GM12801 (cell line): ENCODE results near the gene TPTE.

Experiments used
- CTCF ChIP-seq: IDR thresholded peaks from one replicate; pipeline ENCODE4 v1.5.1; 2011; ENCODE audit warnings: control low read depth; ENCODE audit not compliant: insufficient read length; ENCODE audit errors: extremely low read depth

Gene TPTE

GRCh38 chr21:10641107-10641506, 119.7 kb downstream of the TPTE start:
- TF ChIP-seq CTCF: no peak
